KMS-11 (cell line): Measurements from ENCODE around the gene ABI3BP.

Source experiments
- H2AFZ ChIP-seq: fragments of 200-600 bp; sonication (generic); 2 replicates; pipeline ENCODE4 v1.6.1; 2016; ENCODE audit warnings: antibody characterized with exemption, mixed run types, low read depth
- H3K27ac ChIP-seq: fragments of 200-600 bp; sonication (generic); 2 replicates; pipeline ENCODE4 v1.6.1; 2016; ENCODE audit warnings: mild to moderate bottlenecking, mixed run types
- H3K27me3 ChIP-seq: fragments of 200-600 bp; sonication (generic); 2 replicates; pipeline ENCODE4 v1.6.1; 2017; ENCODE audit warnings: mild to moderate bottlenecking, low read depth, mixed run types, moderate library complexity; ENCODE audit not compliant: insufficient read depth
- H3K36me3 ChIP-seq: fragments of 200-600 bp; sonication (generic); 2 replicates; pipeline ENCODE4 v1.6.1; 2017; ENCODE audit warnings: mild to moderate bottlenecking, mixed run types; ENCODE audit not compliant: insufficient read depth
- H3K4me1 ChIP-seq: fragments of 200-600 bp; sonication (generic); 2 replicates; pipeline ENCODE4 v1.6.1; 2016; ENCODE audit warnings: mild to moderate bottlenecking, low read depth, mixed run types; ENCODE audit not compliant: poor library complexity, severe bottlenecking
- H3K4me2 ChIP-seq: fragments of 200-600 bp; sonication (generic); 2 replicates; pipeline ENCODE4 v1.7.0; 2016; ENCODE audit warnings: mild to moderate bottlenecking, mixed run types
- H3K4me3 ChIP-seq: fragments of 200-600 bp; sonication (generic); IDR thresholded peaks from 2 replicates; pipeline ENCODE4 v1.6.1; 2017; ENCODE audit warnings: low read depth, low read length, mixed read lengths; ENCODE audit not compliant: insufficient read depth
- H3K79me2 ChIP-seq: fragments of 200-600 bp; sonication (generic); 2 replicates; pipeline ENCODE4 v1.6.1; 2016; ENCODE audit warnings: low read depth, mixed run types; ENCODE audit not compliant: insufficient read depth
- H3K9ac ChIP-seq: fragments of 200-600 bp; sonication (generic); 2 replicates; pipeline ENCODE4 v1.6.1; 2016; ENCODE audit warnings: mild to moderate bottlenecking, mixed run types
- H4K20me1 ChIP-seq: fragments of 200-600 bp; sonication (generic); 2 replicates; pipeline ENCODE4 v1.6.1; 2016; ENCODE audit warnings: mild to moderate bottlenecking, mixed run types; ENCODE audit not compliant: insufficient read depth
- TF ChIP-seq, protein P1 (sequence below): fragments of 200-600 bp; sonication (generic); conservative IDR thresholded peaks from 2 replicates; pipeline ENCODE4 v1.6.1; 2017; ENCODE audit warnings: low read depth, mild to moderate bottlenecking, antibody characterized with exemption, low read length, moderate library complexity, mixed read lengths

ABI3BP gene

DNA sequence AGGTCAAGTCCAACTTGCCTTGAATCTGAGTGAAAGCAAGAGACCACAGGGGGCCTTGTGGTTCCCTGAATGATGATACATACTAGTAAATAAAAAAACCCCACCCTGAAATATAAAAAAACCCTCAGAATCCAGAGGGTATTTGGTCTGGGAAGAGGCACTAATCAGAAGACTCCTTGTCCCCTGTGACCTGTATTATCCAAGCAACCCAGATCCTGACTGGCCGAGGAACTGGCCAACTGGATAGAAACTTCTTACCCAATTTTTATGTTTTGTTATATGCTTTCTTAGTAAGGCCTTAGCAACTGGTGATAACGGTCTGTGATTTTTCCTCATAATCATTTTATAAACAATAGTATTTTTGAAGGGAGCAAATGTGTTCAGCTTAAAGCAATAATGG is 17.5 kb downstream of the ABI3BP start:
- Histone ChIP-seq H3K27ac (no peak overlapping the region), H3K9ac (no peak overlapping the region), H4K20me1 (no peaks in the 10 kb centered on the region), H3K79me2 (no peaks in the 10 kb centered on the region), H3K4me2 (no peak overlapping the region), H2AFZ (no peak overlapping the region), H3K36me3 (no peaks in the 10 kb centered on the region), H3K27me3 (no peaks in the 10 kb centered on the region), H3K4me3 (no peak overlapping the region), H3K4me1 (no peaks in the 10 kb centered on the region)
- TF ChIP-seq, protein P1, sequence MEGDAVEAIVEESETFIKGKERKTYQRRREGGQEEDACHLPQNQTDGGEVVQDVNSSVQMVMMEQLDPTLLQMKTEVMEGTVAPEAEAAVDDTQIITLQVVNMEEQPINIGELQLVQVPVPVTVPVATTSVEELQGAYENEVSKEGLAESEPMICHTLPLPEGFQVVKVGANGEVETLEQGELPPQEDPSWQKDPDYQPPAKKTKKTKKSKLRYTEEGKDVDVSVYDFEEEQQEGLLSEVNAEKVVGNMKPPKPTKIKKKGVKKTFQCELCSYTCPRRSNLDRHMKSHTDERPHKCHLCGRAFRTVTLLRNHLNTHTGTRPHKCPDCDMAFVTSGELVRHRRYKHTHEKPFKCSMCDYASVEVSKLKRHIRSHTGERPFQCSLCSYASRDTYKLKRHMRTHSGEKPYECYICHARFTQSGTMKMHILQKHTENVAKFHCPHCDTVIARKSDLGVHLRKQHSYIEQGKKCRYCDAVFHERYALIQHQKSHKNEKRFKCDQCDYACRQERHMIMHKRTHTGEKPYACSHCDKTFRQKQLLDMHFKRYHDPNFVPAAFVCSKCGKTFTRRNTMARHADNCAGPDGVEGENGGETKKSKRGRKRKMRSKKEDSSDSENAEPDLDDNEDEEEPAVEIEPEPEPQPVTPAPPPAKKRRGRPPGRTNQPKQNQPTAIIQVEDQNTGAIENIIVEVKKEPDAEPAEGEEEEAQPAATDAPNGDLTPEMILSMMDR = no peak

DNA sequence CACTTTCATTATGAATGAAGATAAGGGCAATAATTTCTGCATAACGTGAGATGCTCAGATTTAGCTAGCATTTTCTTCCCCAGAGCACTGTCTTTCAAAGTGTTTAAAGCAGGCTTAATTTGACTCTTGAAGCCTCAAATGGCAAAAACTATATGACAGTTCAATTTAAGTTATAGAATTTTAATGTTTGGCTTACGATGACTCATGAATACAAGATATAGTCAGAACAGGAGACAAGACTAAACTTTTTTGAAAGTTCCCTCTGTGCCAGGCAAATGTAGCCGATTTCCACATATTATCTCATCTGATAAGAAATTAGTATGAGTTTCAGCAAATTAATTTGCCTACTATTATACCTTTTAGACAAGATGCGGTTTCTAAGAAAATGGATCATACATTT is 19.6 kb downstream of the ABI3BP start:
- no peaks in the 10 kb centered on the region for H3K36me3 ChIP-seq
- H3K27me3 ChIP-seq = no peaks in the 10 kb centered on the region
- no peak overlapping the region for H3K4me3 ChIP-seq
- no peaks in the 10 kb centered on the region for H3K79me2 ChIP-seq
- no peak overlapping the region for H2AFZ ChIP-seq
- H3K27ac ChIP-seq = no peak overlapping the region
- no peaks in the 10 kb centered on the region for H3K4me1 ChIP-seq
- TF ChIP-seq, protein P1 = no peak
- H3K9ac ChIP-seq = no peak overlapping the region
- no peaks in the 10 kb centered on the region for H4K20me1 ChIP-seq
- no peak overlapping the region for H3K4me2 ChIP-seq

DNA sequence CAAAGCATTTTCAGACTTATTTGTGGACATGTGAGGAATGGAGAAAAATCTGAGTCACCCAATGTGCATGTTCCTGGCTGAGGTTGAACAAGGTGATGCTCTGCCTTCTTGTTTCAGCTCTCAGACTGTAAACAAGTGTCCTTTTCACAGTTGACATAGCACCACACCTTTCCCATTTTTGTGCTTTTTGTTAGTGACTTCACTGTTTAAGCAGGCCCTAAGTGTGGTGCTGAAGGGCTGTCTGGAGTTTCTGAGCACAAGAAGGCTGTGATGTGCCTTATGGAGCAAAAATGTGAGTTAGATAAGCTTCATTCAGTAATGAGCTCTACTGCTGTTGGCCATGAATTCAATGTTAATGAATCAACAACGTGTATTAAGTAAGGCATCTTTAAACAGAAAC is 20.4 kb downstream of the ABI3BP start:
- Histone ChIP-seq H3K9ac (no peak overlapping the region), H3K79me2 (no peaks in the 10 kb centered on the region), H4K20me1 (no peaks in the 10 kb centered on the region), H2AFZ (no peak overlapping the region), H3K27ac (no peak overlapping the region), H3K36me3 (no peaks in the 10 kb centered on the region), H3K4me1 (no peaks in the 10 kb centered on the region), H3K4me2 (no peak overlapping the region), H3K27me3 (no peaks in the 10 kb centered on the region), H3K4me3 (no peak overlapping the region)
- TF ChIP-seq, protein P1 = no peak

DNA sequence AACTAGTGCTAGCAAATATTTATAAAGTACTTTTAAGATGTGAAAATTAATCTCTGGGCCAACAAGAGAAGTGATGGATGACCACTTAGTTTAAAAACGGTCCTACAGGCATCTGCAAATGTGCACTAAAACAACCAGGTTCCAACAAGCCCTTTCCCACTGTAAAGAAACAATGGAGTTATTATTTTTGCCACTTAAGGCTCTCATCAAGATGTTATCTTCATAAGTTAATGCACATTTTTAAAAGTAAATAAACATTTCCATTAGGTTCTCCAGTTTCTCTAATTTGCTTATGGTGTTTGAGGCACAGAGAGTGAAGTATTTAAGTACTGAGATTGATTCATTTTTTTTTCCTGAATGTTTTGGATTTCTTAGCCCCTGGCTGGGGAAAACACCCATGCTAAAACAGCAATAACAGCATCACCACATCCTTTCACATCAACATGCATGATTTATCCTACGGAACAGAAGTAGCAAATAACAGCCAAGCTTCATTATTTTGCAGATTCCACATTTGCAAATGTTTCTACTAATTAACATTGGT is 20.8 kb downstream of the ABI3BP start:
- TF ChIP-seq, protein P1 = no peak
- H3K36me3 ChIP-seq = no peaks in the 10 kb centered on the region
- no peak overlapping the region for H2AFZ ChIP-seq
- no peak overlapping the region for H3K4me2 ChIP-seq
- no peaks in the 10 kb centered on the region for H3K4me1 ChIP-seq
- no peak overlapping the region for H3K4me3 ChIP-seq
- no peaks in the 10 kb centered on the region for H3K79me2 ChIP-seq
- H3K27ac ChIP-seq = no peak overlapping the region
- H3K27me3 ChIP-seq = no peaks in the 10 kb centered on the region
- H3K9ac ChIP-seq = no peak overlapping the region
- H4K20me1 ChIP-seq = no peaks in the 10 kb centered on the region

DNA sequence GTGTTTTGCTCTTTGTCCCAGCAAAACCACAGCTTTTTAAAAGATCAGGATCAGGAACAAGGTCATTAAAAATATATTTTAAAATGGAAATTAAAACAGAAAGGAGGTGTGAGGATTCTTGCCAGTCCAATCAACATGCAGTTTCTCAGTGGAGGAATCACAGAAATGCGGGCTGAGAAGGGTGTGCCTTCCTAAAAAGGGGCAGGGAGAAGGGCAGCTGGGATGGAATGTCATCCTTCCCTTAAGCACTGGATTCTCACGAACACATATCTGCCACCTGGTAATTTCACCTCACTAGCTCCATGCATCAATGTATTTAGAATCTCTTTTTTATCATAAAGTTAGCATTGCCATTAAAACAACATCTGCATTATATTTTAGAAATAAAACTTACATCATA is 21.4 kb downstream of the ABI3BP start:
- Histone ChIP-seq H3K27ac (no peak overlapping the region), H3K36me3 (no peaks in the 10 kb centered on the region), H4K20me1 (no peaks in the 10 kb centered on the region), H3K4me3 (no peak overlapping the region), H3K9ac (no peak overlapping the region), H3K4me1 (no peaks in the 10 kb centered on the region), H3K27me3 (no peaks in the 10 kb centered on the region), H3K79me2 (no peaks in the 10 kb centered on the region), H2AFZ (no peak overlapping the region), H3K4me2 (no peak overlapping the region)
- TF ChIP-seq, protein P1 = no peak
